ENCODE results near the gene CARD10.

The CARD10 gene

GRCh38 chr22:37464181-37464580 is 55.0 kb downstream of the CARD10 start:
- no peak overlapping the region for H3K27ac Mint-ChIP-seq
- no peaks in the 10 kb centered on the region for H3K27me3 Mint-ChIP-seq
- no peaks in the 10 kb centered on the region for H3K9me3 Mint-ChIP-seq (ENCODE audit: low read depth)
- H3K4me3 Mint-ChIP-seq: no peak overlapping the region
- H3K36me3 Mint-ChIP-seq: peaks cover 8% of the 10 kb centered on the region
- peaks cover 9% of the 10 kb centered on the region for H3K4me1 Mint-ChIP-seq (ENCODE audit: low read depth)

DNA sequence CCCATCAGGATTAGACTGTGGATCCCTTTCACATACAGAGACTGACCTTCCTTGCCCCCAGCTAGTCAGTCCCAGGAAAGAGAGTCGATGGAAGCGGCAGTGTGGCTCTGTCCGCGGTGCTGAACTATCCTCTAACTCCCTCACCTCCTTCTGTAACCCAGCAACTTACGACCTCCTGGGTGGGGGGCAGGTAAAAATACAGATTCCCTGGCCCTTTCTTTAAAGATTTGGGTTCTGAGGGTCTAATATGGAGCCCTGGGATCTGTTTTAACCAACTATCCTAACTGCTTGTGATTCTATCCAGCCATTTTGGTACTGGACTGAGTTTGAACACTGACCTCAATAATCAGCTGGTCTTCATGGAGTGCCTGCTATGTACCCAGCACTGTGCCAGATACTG is 56.2 kb downstream of the CARD10 start:
- Mint-ChIP-seq H3K9me3 (ENCODE audit: low read depth) (no peaks in the 10 kb centered on the region), H3K4me1 (ENCODE audit: low read depth) (peaks cover 4% of the 10 kb centered on the region), H3K27me3 (no peaks in the 10 kb centered on the region), H3K27ac (no peak overlapping the region), H3K36me3 (peaks cover 10% of the 10 kb centered on the region), H3K4me3 (no peak overlapping the region)

DNA sequence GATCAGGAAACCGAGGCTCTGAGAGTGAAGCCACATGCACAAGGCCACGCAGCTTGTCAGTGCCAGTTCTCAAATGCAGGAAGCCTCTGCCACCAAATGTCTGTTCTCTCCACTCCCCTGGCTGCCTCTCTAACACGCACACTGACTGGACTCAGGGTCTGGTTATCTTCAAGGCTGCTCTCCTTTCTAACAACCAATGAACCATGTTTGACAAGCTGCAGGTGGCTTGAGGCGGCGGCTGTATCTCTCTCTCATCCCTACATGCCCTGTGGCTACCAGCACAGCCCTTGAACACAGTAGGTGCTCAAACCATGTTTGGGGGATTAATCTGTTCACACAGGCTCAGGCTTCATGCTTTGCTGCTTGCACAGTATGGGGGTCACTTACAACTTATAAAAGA is 56.8 kb downstream of the CARD10 start:
- Mint-ChIP-seq H3K27me3 (no peaks in the 10 kb centered on the region), H3K36me3 (peaks cover 11% of the 10 kb centered on the region), H3K9me3 (ENCODE audit: low read depth) (no peaks in the 10 kb centered on the region), H3K27ac (no peak overlapping the region), H3K4me1 (ENCODE audit: low read depth) (peaks cover 6% of the 10 kb centered on the region), H3K4me3 (no peak overlapping the region)

GRCh38 chr22:37461961-37462360 is 57.3 kb downstream of the CARD10 start:
- peaks cover 11% of the 10 kb centered on the region for H3K36me3 Mint-ChIP-seq
- H3K4me3 Mint-ChIP-seq: no peak overlapping the region

DNA sequence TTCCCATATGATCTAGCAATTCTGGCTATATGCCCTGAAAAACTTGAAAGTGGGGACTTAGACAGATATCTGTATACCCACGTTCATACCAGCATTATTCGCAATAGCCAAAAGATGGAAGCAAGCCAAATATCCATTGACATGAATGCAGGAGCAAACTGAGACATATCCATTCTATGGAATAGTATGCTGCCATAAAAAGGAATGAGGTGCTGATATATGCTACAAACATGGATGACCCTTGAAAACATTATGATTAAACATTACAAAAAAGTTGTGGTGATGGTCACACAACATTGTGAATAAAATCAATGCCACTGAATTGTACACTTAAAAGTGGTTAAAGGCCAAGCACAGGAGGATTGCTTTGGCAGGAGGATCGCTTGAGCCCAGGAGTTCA is 58.5 kb downstream of the CARD10 start:
- Mint-ChIP-seq H3K4me3 (no peak overlapping the region), H3K36me3 (peaks cover 11% of the 10 kb centered on the region), H3K27ac (no peak overlapping the region), H3K27me3 (no peaks in the 10 kb centered on the region), H3K4me1 (ENCODE audit: low read depth) (peaks cover 8% of the 10 kb centered on the region), H3K9me3 (ENCODE audit: low read depth) (no peaks in the 10 kb centered on the region)

More at GRCh38 chr22:37461961-37462360, 57.3 kb downstream of the CARD10 start:
- Mint-ChIP-seq H3K27ac (peak overlapping the region; percentile 16), H3K27me3 (no peaks in the 10 kb centered on the region), H3K4me1 (ENCODE audit: low read depth) (peaks cover 8% of the 10 kb centered on the region), H3K9me3 (ENCODE audit: low read depth) (no peaks in the 10 kb centered on the region)

GRCh38 chr22:37459206-37459605 is 60.0 kb downstream of the CARD10 start:
- H3K4me1 Mint-ChIP-seq (ENCODE audit: low read depth): peaks cover 6% of the 10 kb centered on the region
- H3K36me3 Mint-ChIP-seq: peaks cover 11% of the 10 kb centered on the region
- no peak overlapping the region for H3K27ac Mint-ChIP-seq
- H3K9me3 Mint-ChIP-seq (ENCODE audit: low read depth): no peaks in the 10 kb centered on the region
- H3K4me3 Mint-ChIP-seq: no peak overlapping the region
- H3K27me3 Mint-ChIP-seq: no peaks in the 10 kb centered on the region

GRCh38 chr22:37457093-37457893 is 61.9 kb downstream of the CARD10 start:
- Mint-ChIP-seq H3K36me3 (peaks cover 11% of the 10 kb centered on the region), H3K27me3 (no peaks in the 10 kb centered on the region), H3K4me3 (no peak overlapping the region), H3K4me1 (ENCODE audit: low read depth) (peaks cover 6% of the 10 kb centered on the region), H3K9me3 (ENCODE audit: low read depth) (no peaks in the 10 kb centered on the region), H3K27ac (no peak overlapping the region)

DNA sequence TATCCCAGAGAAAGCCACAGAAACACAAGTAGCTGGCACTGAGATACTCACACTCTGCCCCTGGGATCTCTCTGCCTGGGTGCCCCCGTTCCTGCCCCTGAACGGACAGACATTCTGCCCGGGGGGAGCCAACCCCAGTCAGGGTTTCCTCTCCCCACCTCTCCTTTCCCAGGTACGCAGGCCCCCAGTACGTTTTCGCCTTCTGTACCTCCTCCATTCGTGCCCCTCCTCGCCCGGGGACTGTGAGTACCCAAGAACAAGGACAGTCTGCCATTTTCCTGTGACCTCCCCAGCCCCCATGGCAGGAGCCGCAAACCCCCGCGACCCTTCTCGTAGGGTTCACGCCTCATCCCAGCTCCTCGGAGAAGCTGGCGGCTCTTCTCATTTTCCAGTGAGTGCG is 62.9 kb downstream of the CARD10 start:
- Mint-ChIP-seq H3K27me3 (no peaks in the 10 kb centered on the region), H3K36me3 (peaks cover 8% of the 10 kb centered on the region), H3K9me3 (ENCODE audit: low read depth) (no peaks in the 10 kb centered on the region), H3K4me3 (no peak overlapping the region), H3K27ac (no peak overlapping the region), H3K4me1 (ENCODE audit: low read depth) (peaks cover 4% of the 10 kb centered on the region)

GRCh38 chr22:37455896-37456295 is 63.3 kb downstream of the CARD10 start:
- H3K9me3 Mint-ChIP-seq (ENCODE audit: low read depth): no peaks in the 10 kb centered on the region
- no peak overlapping the region for H3K27ac Mint-ChIP-seq
- H3K4me3 Mint-ChIP-seq: no peak overlapping the region
- peaks cover 4% of the 10 kb centered on the region for H3K4me1 Mint-ChIP-seq (ENCODE audit: low read depth)
- H3K36me3 Mint-ChIP-seq: peaks cover 8% of the 10 kb centered on the region
- no peaks in the 10 kb centered on the region for H3K27me3 Mint-ChIP-seq

DNA sequence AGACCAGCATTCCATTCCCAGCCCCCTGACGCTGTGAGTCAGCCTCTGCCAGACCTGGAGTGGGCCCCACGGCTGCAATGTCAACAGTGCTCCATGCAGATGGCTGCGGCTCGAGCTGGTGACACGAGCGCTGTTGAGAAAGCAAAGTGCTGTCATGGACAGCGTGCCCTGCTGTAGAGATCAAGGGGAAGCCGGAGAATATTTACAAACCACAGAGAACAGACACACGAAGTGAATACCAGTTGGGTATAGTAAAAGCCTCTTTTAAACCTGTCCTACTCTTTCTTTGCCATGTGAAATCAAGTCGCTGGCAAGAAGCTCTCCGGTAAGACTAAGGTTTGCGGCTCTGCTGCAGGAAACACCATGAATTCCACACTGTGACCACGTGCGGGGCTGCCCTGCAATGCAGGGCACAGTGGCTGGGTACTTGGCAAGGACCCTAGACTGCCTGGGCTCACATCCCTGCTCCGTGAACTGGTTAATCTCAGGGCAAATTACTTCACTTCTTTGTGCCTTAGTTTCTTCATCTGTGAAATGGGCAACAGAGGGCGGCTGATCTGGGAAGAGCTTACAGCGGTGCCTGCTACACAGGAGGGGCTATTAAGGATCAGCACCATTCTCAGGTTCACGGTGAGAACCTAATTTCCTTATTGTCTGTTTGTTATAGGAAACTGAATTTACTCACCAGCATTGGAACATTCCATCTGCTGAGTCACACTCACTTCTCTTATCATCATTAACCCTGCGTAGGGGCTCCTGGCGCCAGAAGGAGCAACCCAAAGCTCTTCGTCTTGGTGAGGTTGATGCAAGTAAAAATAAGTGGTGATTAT is 64.1 kb downstream of the CARD10 start:
- Mint-ChIP-seq H3K27ac (no peak overlapping the region), H3K9me3 (ENCODE audit: low read depth) (no peaks in the 10 kb centered on the region), H3K4me3 (no peak overlapping the region)

DNA sequence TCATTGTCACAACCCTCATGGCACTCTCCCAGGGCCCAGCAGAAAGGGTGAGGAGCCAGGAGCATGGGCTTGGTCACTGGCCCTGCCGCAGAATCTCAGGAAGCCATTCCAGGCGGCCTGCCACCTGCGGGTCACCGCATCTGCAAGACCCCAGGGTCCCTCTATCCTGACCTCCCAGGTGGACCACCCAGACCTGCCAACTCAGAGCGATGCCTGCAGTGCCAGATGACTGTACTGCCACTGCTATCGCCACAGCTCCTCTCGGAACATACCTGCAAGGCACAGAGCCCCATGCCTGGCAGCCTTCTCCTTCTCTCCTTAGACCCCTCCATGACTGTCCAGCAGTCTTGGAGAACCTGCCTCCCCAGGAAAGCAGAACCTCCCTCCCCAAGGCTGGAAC is 65.5 kb downstream of the CARD10 start:
- Mint-ChIP-seq H3K27ac (no peak overlapping the region), H3K4me3 (no peak overlapping the region), H3K4me1 (ENCODE audit: low read depth) (peaks cover 8% of the 10 kb centered on the region), H3K9me3 (ENCODE audit: low read depth) (no peaks in the 10 kb centered on the region), H3K36me3 (peaks cover 4% of the 10 kb centered on the region), H3K27me3 (no peaks in the 10 kb centered on the region)

More for the DNA sequence above, 64.1 kb downstream of the CARD10 start:
- H3K4me1 Mint-ChIP-seq (ENCODE audit: low read depth): peaks cover 8% of the 10 kb centered on the region
- H3K27me3 Mint-ChIP-seq: no peaks in the 10 kb centered on the region
- H3K36me3 Mint-ChIP-seq: peaks cover 8% of the 10 kb centered on the region

DNA sequence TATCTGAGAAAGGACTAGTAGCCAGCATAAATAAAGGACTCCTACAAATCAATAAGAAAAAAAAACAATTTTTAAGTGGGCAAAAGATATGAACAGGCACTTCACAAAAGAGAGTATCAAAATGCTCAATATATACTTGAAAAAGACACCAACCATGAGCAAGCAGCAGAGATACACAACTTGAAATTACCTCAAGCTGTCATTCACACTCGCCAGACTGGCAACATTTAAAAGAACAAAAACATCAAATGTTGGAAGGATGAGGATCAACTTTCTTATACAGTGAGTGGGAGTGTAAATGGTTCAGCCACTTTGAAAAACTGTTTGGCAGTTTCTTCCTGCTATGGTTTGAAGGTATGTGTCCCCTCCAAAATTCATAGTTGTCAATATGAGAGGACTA is 68.0 kb downstream of the CARD10 start:
- H3K4me3 Mint-ChIP-seq: no peak overlapping the region
- peaks cover 5% of the 10 kb centered on the region for H3K4me1 Mint-ChIP-seq (ENCODE audit: low read depth)
- no peak overlapping the region for H3K27ac Mint-ChIP-seq
- H3K36me3 Mint-ChIP-seq: no peaks in the 10 kb centered on the region
- no peaks in the 10 kb centered on the region for H3K27me3 Mint-ChIP-seq
- H3K9me3 Mint-ChIP-seq (ENCODE audit: low read depth): no peaks in the 10 kb centered on the region

- Mint-ChIP-seq H3K36me3 (no peaks in the 10 kb centered on the region), H3K9me3 (ENCODE audit: low read depth) (no peaks in the 10 kb centered on the region), H3K4me3 (no peak overlapping the region), H3K27me3 (no peaks in the 10 kb centered on the region), H3K4me1 (ENCODE audit: low read depth) (peaks cover 5% of the 10 kb centered on the region), H3K27ac (no peak overlapping the region)
Observed at GRCh38 chr22:37449331-37450001, 69.7 kb downstream of the CARD10 start.

GRCh38 chr22:37448516-37449127 is 70.6 kb downstream of the CARD10 start:
- H3K9me3 Mint-ChIP-seq (ENCODE audit: low read depth): no peaks in the 10 kb centered on the region
- H3K27ac Mint-ChIP-seq: no peak overlapping the region
- no peak overlapping the region for H3K4me3 Mint-ChIP-seq

DNA sequence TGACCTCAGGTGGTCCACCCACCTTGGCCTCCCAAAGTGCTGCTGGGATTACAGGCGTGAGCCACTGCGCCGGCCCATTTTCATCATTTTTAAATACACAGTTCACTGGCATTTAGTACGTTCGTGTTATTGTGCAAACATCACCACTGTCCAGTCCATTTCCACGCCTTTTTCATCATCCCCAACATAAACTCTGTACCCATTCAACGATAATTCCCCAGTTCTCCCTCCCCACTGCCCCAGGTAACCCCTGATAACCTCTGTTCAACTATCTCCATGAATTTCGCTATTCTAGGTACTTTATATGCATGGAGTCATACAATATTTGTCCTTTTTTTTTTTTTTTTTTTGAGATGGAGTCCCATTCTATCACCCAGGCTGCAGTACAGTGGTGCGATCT is 73.7 kb downstream of the CARD10 start:
- peaks cover 3% of the 10 kb centered on the region for H3K9me3 Mint-ChIP-seq (ENCODE audit: low read depth)

More at GRCh38 chr22:37448516-37449127, 70.6 kb downstream of the CARD10 start:
- Mint-ChIP-seq H3K36me3 (no peaks in the 10 kb centered on the region), H3K4me1 (ENCODE audit: low read depth) (peaks cover 5% of the 10 kb centered on the region), H3K27me3 (no peaks in the 10 kb centered on the region)

More for the DNA sequence above, 73.7 kb downstream of the CARD10 start:
- Mint-ChIP-seq H3K27me3 (peaks cover 1% of the 10 kb centered on the region), H3K27ac (no peak overlapping the region), H3K4me1 (ENCODE audit: low read depth) (peaks cover 6% of the 10 kb centered on the region), H3K36me3 (no peaks in the 10 kb centered on the region), H3K4me3 (no peak overlapping the region)

Data from activated naive CD8-positive, alpha-beta T cell (primary cell).